ENCODE data around the gene RBM41.

Gene RBM41

GRCh38 chrX:107117993-107118321, 665 bp downstream of the RBM41 start:
- ATAC-seq: no peak; the same call in 2 of the 3 replicates

GRCh38 chrX:107107459-107107858, 11.2 kb downstream of the RBM41 start:
- no peak for TF ChIP-seq ZNF70 (CRISPR knock-in tag; IDR thresholded peaks at IDR 0.05)
- TF ChIP-seq, protein P1, sequence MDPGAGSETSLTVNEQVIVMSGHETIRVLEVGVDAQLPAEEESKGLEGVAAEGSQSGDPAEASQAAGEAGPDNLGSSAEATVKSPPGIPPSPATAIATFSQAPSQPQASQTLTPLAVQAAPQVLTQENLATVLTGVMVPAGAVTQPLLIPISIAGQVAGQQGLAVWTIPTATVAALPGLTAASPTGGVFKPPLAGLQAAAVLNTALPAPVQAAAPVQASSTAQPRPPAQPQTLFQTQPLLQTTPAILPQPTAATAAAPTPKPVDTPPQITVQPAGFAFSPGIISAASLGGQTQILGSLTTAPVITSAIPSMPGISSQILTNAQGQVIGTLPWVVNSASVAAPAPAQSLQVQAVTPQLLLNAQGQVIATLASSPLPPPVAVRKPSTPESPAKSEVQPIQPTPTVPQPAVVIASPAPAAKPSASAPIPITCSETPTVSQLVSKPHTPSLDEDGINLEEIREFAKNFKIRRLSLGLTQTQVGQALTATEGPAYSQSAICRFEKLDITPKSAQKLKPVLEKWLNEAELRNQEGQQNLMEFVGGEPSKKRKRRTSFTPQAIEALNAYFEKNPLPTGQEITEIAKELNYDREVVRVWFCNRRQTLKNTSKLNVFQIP (CRISPR knock-in tag; IDR thresholded peaks at IDR 0.05; ENCODE audit: borderline replicate concordance, low read depth): no peak
- TF ChIP-seq, protein P2, sequence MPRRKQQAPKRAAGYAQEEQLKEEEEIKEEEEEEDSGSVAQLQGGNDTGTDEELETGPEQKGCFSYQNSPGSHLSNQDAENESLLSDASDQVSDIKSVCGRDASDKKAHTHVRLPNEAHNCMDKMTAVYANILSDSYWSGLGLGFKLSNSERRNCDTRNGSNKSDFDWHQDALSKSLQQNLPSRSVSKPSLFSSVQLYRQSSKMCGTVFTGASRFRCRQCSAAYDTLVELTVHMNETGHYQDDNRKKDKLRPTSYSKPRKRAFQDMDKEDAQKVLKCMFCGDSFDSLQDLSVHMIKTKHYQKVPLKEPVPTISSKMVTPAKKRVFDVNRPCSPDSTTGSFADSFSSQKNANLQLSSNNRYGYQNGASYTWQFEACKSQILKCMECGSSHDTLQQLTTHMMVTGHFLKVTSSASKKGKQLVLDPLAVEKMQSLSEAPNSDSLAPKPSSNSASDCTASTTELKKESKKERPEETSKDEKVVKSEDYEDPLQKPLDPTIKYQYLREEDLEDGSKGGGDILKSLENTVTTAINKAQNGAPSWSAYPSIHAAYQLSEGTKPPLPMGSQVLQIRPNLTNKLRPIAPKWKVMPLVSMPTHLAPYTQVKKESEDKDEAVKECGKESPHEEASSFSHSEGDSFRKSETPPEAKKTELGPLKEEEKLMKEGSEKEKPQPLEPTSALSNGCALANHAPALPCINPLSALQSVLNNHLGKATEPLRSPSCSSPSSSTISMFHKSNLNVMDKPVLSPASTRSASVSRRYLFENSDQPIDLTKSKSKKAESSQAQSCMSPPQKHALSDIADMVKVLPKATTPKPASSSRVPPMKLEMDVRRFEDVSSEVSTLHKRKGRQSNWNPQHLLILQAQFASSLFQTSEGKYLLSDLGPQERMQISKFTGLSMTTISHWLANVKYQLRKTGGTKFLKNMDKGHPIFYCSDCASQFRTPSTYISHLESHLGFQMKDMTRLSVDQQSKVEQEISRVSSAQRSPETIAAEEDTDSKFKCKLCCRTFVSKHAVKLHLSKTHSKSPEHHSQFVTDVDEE (CRISPR knock-in tag; IDR thresholded peaks at IDR 0.05): no peak
- TF ChIP-seq, protein P3, sequence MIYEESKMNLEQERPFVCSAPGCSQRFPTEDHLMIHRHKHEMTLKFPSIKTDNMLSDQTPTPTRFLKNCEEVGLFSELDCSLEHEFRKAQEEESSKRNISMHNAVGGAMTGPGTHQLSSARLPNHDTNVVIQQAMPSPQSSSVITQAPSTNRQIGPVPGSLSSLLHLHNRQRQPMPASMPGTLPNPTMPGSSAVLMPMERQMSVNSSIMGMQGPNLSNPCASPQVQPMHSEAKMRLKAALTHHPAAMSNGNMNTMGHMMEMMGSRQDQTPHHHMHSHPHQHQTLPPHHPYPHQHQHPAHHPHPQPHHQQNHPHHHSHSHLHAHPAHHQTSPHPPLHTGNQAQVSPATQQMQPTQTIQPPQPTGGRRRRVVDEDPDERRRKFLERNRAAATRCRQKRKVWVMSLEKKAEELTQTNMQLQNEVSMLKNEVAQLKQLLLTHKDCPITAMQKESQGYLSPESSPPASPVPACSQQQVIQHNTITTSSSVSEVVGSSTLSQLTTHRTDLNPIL (CRISPR knock-in tag; IDR thresholded peaks at IDR 0.05; ENCODE audit: low read depth): no peak
- TF ChIP-seq ISL1 (CRISPR knock-in tag; IDR thresholded peaks at IDR 0.05): no peak
- TF ChIP-seq GLIS3 (CRISPR knock-in tag; IDR thresholded peaks at IDR 0.05): no peak
- TF ChIP-seq PPARA (CRISPR knock-in tag; IDR thresholded peaks at IDR 0.05; ENCODE audit: borderline replicate concordance): no peak
- no peak for TF ChIP-seq OSR1 (CRISPR knock-in tag; IDR thresholded peaks at IDR 0.05)
- TF ChIP-seq TCF4 (CRISPR knock-in tag; IDR thresholded peaks at IDR 0.05; ENCODE audit: borderline replicate concordance): no peak
- TF ChIP-seq BACH2 (CRISPR knock-in tag; IDR thresholded peaks at IDR 0.05; ENCODE audit: borderline replicate concordance): no peak
- no peak for TF ChIP-seq ZFP3 (CRISPR knock-in tag; IDR thresholded peaks at IDR 0.05)
- TF ChIP-seq CSRNP3 (CRISPR knock-in tag; IDR thresholded peaks at IDR 0.05): no peak
- TF ChIP-seq ZNF8 (CRISPR knock-in tag; IDR thresholded peaks at IDR 0.05): no peak
- TF ChIP-seq SNAI2 (CRISPR knock-in tag; IDR thresholded peaks at IDR 0.05): no peak
- TF ChIP-seq ARNTL (CRISPR knock-in tag; IDR thresholded peaks at IDR 0.05; ENCODE audit: borderline replicate concordance, low read depth): no peak
- no peak for TF ChIP-seq ESRRG (CRISPR knock-in tag; IDR thresholded peaks at IDR 0.05)
- no peak for TF ChIP-seq CSDC2 (CRISPR knock-in tag; IDR thresholded peaks at IDR 0.05)
- TF ChIP-seq TOX (CRISPR knock-in tag; IDR thresholded peaks at IDR 0.05; ENCODE audit: borderline replicate concordance): no peak
- no peak for ATAC-seq

More at GRCh38 chrX:107117993-107118321, 665 bp downstream of the RBM41 start:
- TF ChIP-seq ARNTL (CRISPR knock-in tag; IDR thresholded peaks at IDR 0.05; ENCODE audit: borderline replicate concordance, low read depth) (no peak), CSDC2 (CRISPR knock-in tag; IDR thresholded peaks at IDR 0.05) (no peak), ZFP30 (CRISPR knock-in tag; IDR thresholded peaks at IDR 0.05) (no peak), ESRRG (CRISPR knock-in tag; IDR thresholded peaks at IDR 0.05) (no peak)
- TF ChIP-seq, protein P3 (CRISPR knock-in tag; IDR thresholded peaks at IDR 0.05; ENCODE audit: low read depth): no peak
- TF ChIP-seq, protein P2 (CRISPR knock-in tag; IDR thresholded peaks at IDR 0.05): no peak
